ENCODE measurements around the gene AKR1B1. TPM values are rescaled to one million over a fixed set of nuclear protein-coding genes. Genes with fewer than 3 reads are reported as not detected.

The AKR1B1 gene
- total RNA-seq = 100 to 1,000 TPM in 1 of 4 donors, 10 to 100 TPM in 3; 87.3 to 119 (median 95.6) TPM

DNA sequence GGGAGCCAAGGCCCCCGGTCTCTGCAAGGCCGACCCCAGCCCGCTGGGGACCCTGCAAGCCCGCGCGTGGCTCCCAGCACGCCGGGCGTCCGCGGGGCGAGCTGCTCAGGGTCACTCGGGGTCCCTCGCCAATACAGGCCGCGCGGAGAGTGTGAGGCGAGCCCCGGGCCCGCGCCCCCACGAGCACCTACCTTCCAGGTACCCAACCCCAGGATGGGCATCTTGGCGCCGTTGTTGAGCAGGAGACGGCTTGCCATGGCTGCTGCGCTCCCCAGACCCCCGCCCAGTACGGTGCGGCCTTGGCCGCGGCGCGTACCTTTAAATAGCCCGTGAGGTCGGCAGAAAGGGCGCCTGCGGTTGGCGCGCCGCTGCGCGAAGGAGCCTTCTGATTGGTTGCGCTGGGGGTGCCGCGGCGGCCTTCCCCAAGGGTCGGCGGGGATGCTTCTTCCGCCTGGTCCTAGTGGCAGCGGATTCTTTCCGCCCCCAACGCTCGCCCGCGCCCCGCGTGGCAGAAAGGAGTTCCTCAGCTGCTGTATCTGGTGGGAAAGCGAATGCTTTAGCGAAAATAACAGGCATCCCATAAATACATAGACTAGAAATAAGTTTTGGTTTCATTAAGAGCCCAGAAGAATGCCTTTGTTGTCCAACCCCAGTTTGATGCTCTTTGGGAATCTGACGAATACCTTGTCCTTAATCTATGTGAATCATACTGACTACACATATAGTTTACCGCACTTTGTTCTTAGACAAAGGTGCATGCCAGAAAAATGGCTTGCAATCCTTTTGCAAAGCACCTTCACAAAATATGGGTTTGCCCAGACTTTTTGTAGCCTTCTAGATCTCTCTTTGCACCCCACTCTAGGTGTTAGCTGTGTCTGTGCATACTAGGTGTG, at the start of gene AKR1B1:
TSS of gene AKR1B1 (minus strand) at position 295 of the 893 bp plus-strand sequence. CDS start at position 257, 38 bp downstream.
- H3K9me3 ChIP-seq = no peaks in the 10 kb centered on the region
- intact Hi-C loops (cut with DNase I; ENCODE audit: low total_unique reads) (loop anchor here (1.0 to 5.0 kb wide), 4 partner anchors 43 to 698 kb away; partner anchors contain the start of gene BPGM), in situ Hi-C loops (cut with MboI; ENCODE audit: low sequenced_read_pairs in 4 of 4) (no loop called here)
- peaks cover 13 to 26% of the 10 kb centered on the region in 2 donors for H3K4me1 ChIP-seq
- DNase-seq (peak; percentile 81 to 92), ATAC-seq (peak; percentile 93 to 95)
- H3K36me3 ChIP-seq = peaks cover 0 to 9% of the 10 kb centered on the region in 2 donors
- peak within 1 kb of the TSS; percentile 87 to 95 (median 90) for H3K27ac ChIP-seq
- peak within 1 kb of the TSS; percentile 82 to 97 (median 88) for H3K4me3 ChIP-seq
- H3K27me3 ChIP-seq = no peaks in the 10 kb centered on the region
- TF ChIP-seq POLR2A (IDR thresholded peaks at IDR 0.05) = peak; percentile 84
- TF ChIP-seq, protein P1, sequence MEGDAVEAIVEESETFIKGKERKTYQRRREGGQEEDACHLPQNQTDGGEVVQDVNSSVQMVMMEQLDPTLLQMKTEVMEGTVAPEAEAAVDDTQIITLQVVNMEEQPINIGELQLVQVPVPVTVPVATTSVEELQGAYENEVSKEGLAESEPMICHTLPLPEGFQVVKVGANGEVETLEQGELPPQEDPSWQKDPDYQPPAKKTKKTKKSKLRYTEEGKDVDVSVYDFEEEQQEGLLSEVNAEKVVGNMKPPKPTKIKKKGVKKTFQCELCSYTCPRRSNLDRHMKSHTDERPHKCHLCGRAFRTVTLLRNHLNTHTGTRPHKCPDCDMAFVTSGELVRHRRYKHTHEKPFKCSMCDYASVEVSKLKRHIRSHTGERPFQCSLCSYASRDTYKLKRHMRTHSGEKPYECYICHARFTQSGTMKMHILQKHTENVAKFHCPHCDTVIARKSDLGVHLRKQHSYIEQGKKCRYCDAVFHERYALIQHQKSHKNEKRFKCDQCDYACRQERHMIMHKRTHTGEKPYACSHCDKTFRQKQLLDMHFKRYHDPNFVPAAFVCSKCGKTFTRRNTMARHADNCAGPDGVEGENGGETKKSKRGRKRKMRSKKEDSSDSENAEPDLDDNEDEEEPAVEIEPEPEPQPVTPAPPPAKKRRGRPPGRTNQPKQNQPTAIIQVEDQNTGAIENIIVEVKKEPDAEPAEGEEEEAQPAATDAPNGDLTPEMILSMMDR (IDR thresholded peaks at IDR 0.05 in 4 of 5, conservative IDR thresholded peaks at IDR 0.05 in 1 of 5) = peak; percentile 32 to 57 (median 43)

DNA sequence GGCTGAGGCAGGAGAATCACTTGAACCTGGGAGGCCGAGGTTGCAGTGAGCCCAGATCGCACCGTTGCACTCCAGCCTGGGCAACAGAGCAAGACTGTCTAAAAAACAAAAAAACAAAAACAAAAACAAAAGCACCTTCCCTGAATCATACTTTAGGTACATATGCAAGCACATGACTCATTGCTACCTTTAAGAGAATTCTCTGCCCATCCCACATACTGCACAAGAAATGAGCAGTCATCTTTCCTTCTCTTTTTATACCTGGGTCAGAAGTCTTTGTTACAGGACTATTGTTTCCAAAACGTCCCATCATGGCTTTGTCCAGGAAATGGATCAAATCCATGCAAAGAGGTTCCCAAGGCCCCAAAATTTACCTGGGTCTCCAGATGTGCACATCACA, 47.0 kb upstream of the AKR1B1 start:
- no peak for TF ChIP-seq POLR2A (IDR thresholded peaks at IDR 0.05)
- TF ChIP-seq, protein P1 (IDR thresholded peaks at IDR 0.05 in 4 of 5, conservative IDR thresholded peaks at IDR 0.05 in 1 of 5) = no peak
- DNase-seq = no peak
- H3K27ac ChIP-seq = no peak overlapping the region
- H3K9me3 ChIP-seq = no peaks in the 10 kb centered on the region
- intact Hi-C loops (cut with DNase I; ENCODE audit: low total_unique reads) (no loop called here), in situ Hi-C loops (cut with MboI; ENCODE audit: low sequenced_read_pairs in 4 of 4) (loop anchor here in 2 of 4 donors (10.0 to 25.0 kb wide), 2 partner anchors 71 to 106 kb away; no protein-coding TSS in a partner anchor)
- H3K27me3 ChIP-seq = no peaks in the 10 kb centered on the region
- no peak overlapping the region for H3K4me3 ChIP-seq
- ATAC-seq = no peak
- peaks cover 2% of the 10 kb centered on the region in 2 donors for H3K4me1 ChIP-seq
- H3K36me3 ChIP-seq = no peaks in the 10 kb centered on the region

DNA sequence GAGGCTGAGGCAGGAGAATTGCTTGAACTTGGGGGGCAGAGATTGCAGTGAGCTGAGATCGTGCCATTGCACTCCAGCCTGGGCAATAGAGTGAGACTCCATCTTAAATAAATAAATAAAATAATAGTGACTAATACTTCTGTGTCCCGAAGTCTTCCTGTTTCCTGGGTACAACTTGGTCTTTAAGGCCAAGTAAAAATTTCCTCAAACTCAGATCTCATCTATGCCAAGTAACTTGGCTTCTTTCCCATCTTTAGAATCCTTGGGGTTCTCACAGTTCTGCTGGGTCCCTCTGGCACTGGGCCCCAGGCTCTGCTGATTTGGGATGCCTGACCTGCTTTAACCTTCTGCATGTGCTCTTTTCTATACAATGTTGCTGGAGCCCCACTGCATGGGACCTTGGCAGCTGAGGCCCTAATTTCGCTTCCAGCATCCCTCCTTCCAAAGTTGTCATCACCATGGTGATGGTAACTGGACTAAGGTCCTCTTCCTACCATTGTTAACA, 45.8 kb upstream of the AKR1B1 start:
- intact Hi-C loops (cut with DNase I; ENCODE audit: low total_unique reads) (loop anchor here (5.0 kb wide), 1 partner anchor 47 kb away; the partner anchor contains the start of gene AKR1B1), in situ Hi-C loops (cut with MboI; ENCODE audit: low sequenced_read_pairs in 4 of 4) (loop anchor here in 2 of 4 donors (10.0 to 25.0 kb wide), 2 partner anchors 70 to 108 kb away; no protein-coding TSS in a partner anchor)
- ATAC-seq (no peak), DNase-seq (no peak)
- H3K36me3 ChIP-seq = no peaks in the 10 kb centered on the region
- H3K4me3 ChIP-seq = no peak overlapping the region
- H3K9me3 ChIP-seq = no peaks in the 10 kb centered on the region
- no peak overlapping the region for H3K27ac ChIP-seq
- TF ChIP-seq POLR2A (IDR thresholded peaks at IDR 0.05) = no peak
- TF ChIP-seq, protein P1 (IDR thresholded peaks at IDR 0.05 in 4 of 5, conservative IDR thresholded peaks at IDR 0.05 in 1 of 5) = no peak
- H3K4me1 ChIP-seq = peaks cover 2% of the 10 kb centered on the region in 2 donors
- no peaks in the 10 kb centered on the region for H3K27me3 ChIP-seq

DNA sequence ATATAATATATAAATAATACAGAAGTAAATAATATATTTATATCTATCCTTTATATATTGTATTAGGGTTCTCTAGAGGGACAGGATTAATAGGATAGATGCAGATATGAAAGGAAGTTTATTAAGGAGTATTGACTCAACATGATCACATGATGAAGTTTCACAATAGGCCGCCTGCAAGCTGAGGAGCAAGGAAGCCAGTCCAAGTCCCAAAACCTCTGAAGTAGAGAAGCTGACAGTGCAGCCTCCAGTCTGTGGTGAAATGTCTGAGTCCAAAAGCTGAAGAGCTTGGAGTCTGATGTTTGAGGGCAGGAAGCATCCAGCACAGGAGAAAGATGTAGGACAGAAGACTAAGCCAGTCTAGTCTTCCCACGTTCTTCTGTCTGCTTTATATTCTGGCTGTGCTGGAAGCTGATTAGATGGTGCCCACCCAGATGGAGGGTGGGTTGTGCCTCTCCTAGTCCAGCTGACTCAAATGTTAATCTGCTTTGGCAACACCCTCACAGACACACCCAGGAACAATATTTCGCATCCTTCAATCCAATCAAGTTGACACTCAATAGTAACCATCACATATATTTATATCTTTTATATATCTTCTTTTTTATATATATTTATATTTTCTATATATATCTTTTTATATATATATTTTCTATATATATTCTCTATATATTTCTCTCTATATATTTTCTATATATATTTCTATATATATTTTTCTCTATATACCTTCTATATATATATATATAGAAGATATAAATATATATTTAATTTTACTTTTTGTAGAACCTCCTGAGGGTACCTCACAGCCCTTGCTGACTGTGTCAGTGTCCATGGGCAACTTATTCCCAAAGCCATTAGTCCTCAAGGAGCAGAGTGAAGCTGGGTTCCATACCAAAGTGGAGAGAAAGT, 43.8 kb upstream of the AKR1B1 start:
- Histone ChIP-seq H3K9me3 (no peaks in the 10 kb centered on the region), H3K4me3 (no peak overlapping the region), H3K27ac (peak overlapping the region; percentile 40 to 75 (median 54)), H3K27me3 (no peaks in the 10 kb centered on the region), H3K4me1 (peaks cover 2% of the 10 kb centered on the region in 2 donors), H3K36me3 (no peaks in the 10 kb centered on the region)
- DNase-seq (peak; percentile 73 to 74), ATAC-seq (peak; percentile 94 to 98)
- in situ Hi-C loops (cut with MboI; ENCODE audit: low sequenced_read_pairs in 4 of 4) = loop anchor here in 2 of 4 donors (10.0 to 25.0 kb wide), 2 partner anchors 68 to 110 kb away; no protein-coding TSS in a partner anchor
- intact Hi-C loops (cut with DNase I; ENCODE audit: low total_unique reads) = loop anchor here (5.0 kb wide), 1 partner anchor 45 kb away; the partner anchor contains the start of gene AKR1B1
- TF ChIP-seq POLR2A (IDR thresholded peaks at IDR 0.05) = no peak
- TF ChIP-seq, protein P1 (IDR thresholded peaks at IDR 0.05 in 4 of 5, conservative IDR thresholded peaks at IDR 0.05 in 1 of 5) = no peak

Measured in gastrocnemius medialis (tissue), 4 donors.